Trophoblast cell (in vitro differentiated cells and primary cell): ENCODE results near the gene RET.

Source experiments
- DNase-seq, 2 donors: peaks; one replicate each; pipeline ENCODE4 v3.0.0-alpha.2; 2016
- H2AFZ ChIP-seq: 2 replicates; pipeline ENCODE4 v1.6.1; 2013; ENCODE audit warnings: low read length, moderate library complexity, mild to moderate bottlenecking; ENCODE audit not compliant: insufficient read depth, poor library complexity
- H2AK5ac ChIP-seq: 2 replicates; pipeline ENCODE4 v1.6.1; 2013; ENCODE audit warnings: mild to moderate bottlenecking, low read length
- H2BK120ac ChIP-seq: 2 replicates; pipeline ENCODE4 v1.6.1; 2013; ENCODE audit warnings: low read length, mild to moderate bottlenecking, moderate library complexity; ENCODE audit not compliant: insufficient read depth, poor library complexity
- H2BK12ac ChIP-seq: 2 replicates; pipeline ENCODE4 v1.6.1; 2013; ENCODE audit warnings: mild to moderate bottlenecking, low read length, moderate library complexity
- H2BK5ac ChIP-seq: 2 replicates; pipeline ENCODE4 v1.6.1; 2013; ENCODE audit warnings: low read length, low read depth, moderate library complexity, mild to moderate bottlenecking; ENCODE audit not compliant: poor library complexity
- H3K14ac ChIP-seq: 2 replicates; pipeline ENCODE4 v1.6.1; 2013; ENCODE audit warnings: mild to moderate bottlenecking, low read length
- H3K18ac ChIP-seq: 2 replicates; pipeline ENCODE4 v1.6.1; 2013; ENCODE audit warnings: mild to moderate bottlenecking, low read length
- H3K23ac ChIP-seq: 2 replicates; pipeline ENCODE4 v1.6.1; 2013; ENCODE audit warnings: low read length
- H3K27ac ChIP-seq: 2 replicates; pipeline ENCODE4 v1.5.1; 2013; ENCODE audit warnings: low read depth, mild to moderate bottlenecking, inconsistent platforms, low read length, moderate library complexity
- H3K27me3 ChIP-seq: 2 replicates; pipeline ENCODE4 v1.6.1; 2013; ENCODE audit warnings: inconsistent platforms, mild to moderate bottlenecking, low read length, moderate library complexity; ENCODE audit not compliant: insufficient read depth
- H3K36me3 ChIP-seq, 2 experiments: 1 replicate in 1 of 2; 2 replicates in 1 of 2; pipeline ENCODE4 v1.6.1; 2013; ENCODE audit warnings: low read length in 2 of 2, mild to moderate bottlenecking in 2 of 2, moderate library complexity in 1 of 2; ENCODE audit not compliant: insufficient read depth in 2 of 2, control insufficient read depth in 1 of 2
- H3K4ac ChIP-seq: 2 replicates; pipeline ENCODE4 v1.6.1; 2013; ENCODE audit warnings: low read depth, mild to moderate bottlenecking, low read length, moderate library complexity
- H3K4me1 ChIP-seq, 2 experiments: 1 replicate in 1 of 2; 2 replicates in 1 of 2; pipeline ENCODE4 v1.6.1; 2013; ENCODE audit warnings: low read length in 2 of 2, mild to moderate bottlenecking in 2 of 2, moderate library complexity in 1 of 2; ENCODE audit not compliant: insufficient read depth in 2 of 2, control insufficient read depth in 1 of 2
- H3K4me2 ChIP-seq: 2 replicates; pipeline ENCODE4 v1.6.1; 2013; ENCODE audit warnings: inconsistent platforms, mild to moderate bottlenecking, low read length, moderate library complexity
- H3K4me3 ChIP-seq: 2 replicates; pipeline ENCODE4 v1.5.1; 2013; ENCODE audit warnings: mild to moderate bottlenecking, low read depth, low read length, inconsistent platforms
- H3K79me1 ChIP-seq: one replicate; pipeline ENCODE4 v1.6.1; 2013; ENCODE audit warnings: low read length
- H3K79me2 ChIP-seq: 2 replicates; pipeline ENCODE4 v1.6.1; 2013; ENCODE audit warnings: low read length, mild to moderate bottlenecking; ENCODE audit not compliant: control insufficient read depth, insufficient read depth, poor library complexity
- H3K9ac ChIP-seq: 2 replicates; pipeline ENCODE4 v1.6.1; 2013; ENCODE audit warnings: mild to moderate bottlenecking, low read length
- H3K9me3 ChIP-seq: 2 replicates; pipeline ENCODE4 v1.6.1; 2013; ENCODE audit warnings: low read depth, mild to moderate bottlenecking, control low read depth, inconsistent platforms, low read length; ENCODE audit not compliant: insufficient read depth
- H4K12ac ChIP-seq: 2 replicates; pipeline ENCODE4 v1.6.1; 2013; ENCODE audit warnings: low read depth, mild to moderate bottlenecking, low read length, moderate library complexity
- H4K8ac ChIP-seq: 2 replicates; pipeline ENCODE4 v1.6.1; 2013; ENCODE audit warnings: low read depth, mild to moderate bottlenecking, low read length, moderate library complexity
- H4K91ac ChIP-seq: one replicate; pipeline ENCODE4 v1.6.1; 2013; ENCODE audit warnings: low read depth, mild to moderate bottlenecking, low read length, moderate library complexity
- WGBS: extraction: QIAGEN DNeasy Blood & Tissue Kit; methylation state at CpG from one replicate; pipeline ENCODE4 v1.1.7; 2013; ENCODE audit warnings: missing lambda C conversion rate; ENCODE audit not compliant: insufficient read length, insufficient coverage; ENCODE audit errors: extremely low coverage; 5-methylcytosine and 5-hydroxymethylcytosine counted together

Gene RET

GRCh38 chr10:43135064-43135463 is 58.2 kb downstream of the RET start:
- Histone ChIP-seq H2AK5ac (no peak overlapping the region), H2AFZ (no peak overlapping the region), H4K8ac (no peak overlapping the region), H4K12ac (no peak overlapping the region), H2BK12ac (no peak overlapping the region), H3K4me3 (no peak overlapping the region), H3K27ac (no peak overlapping the region), H4K91ac (no peak overlapping the region), H3K9ac (no peak overlapping the region), H3K36me3 (no peaks in the 10 kb centered on the region), H3K27me3 (no peaks in the 10 kb centered on the region), H3K23ac (no peak overlapping the region), H3K4me1 (peaks cover 3 to 4% of the 10 kb centered on the region in 2 experiments), H2BK120ac (no peak overlapping the region), H3K4ac (no peak overlapping the region), H3K79me1 (peaks cover 10% of the 10 kb centered on the region), H3K14ac (no peak overlapping the region), H3K4me2 (no peak overlapping the region), H3K18ac (no peak overlapping the region), H3K9me3 (peaks cover 2% of the 10 kb centered on the region), H3K79me2 (peaks cover 10% of the 10 kb centered on the region), H2BK5ac (no peak overlapping the region)
- peak in 1 of 2 donors; percentile 74 for DNase-seq
- WGBS: no CpG with 5 or more reads among the region's 5 CpGs

- H2AK5ac ChIP-seq: no peak overlapping the region
- no peak overlapping the region for H4K12ac ChIP-seq
- no peak overlapping the region for H2BK12ac ChIP-seq
- no peak overlapping the region for H3K14ac ChIP-seq
- no peak overlapping the region for H3K18ac ChIP-seq
- H3K23ac ChIP-seq: no peak overlapping the region
- H4K8ac ChIP-seq: no peak overlapping the region
- peaks cover 2% of the 10 kb centered on the region for H3K9me3 ChIP-seq
- no peak overlapping the region for H3K4me3 ChIP-seq
- no peaks in the 10 kb centered on the region for H3K36me3 ChIP-seq
- no peak overlapping the region for H3K4me2 ChIP-seq
- no peak overlapping the region for H3K4ac ChIP-seq
- H2BK5ac ChIP-seq: no peak overlapping the region
- H4K91ac ChIP-seq: no peak overlapping the region
- DNase-seq: no peak
- H2BK120ac ChIP-seq: no peak overlapping the region
- no peak overlapping the region for H3K9ac ChIP-seq
- no peak overlapping the region for H2AFZ ChIP-seq
- peaks cover 3 to 4% of the 10 kb centered on the region in 2 experiments for H3K4me1 ChIP-seq
- H3K79me1 ChIP-seq: peaks cover 10% of the 10 kb centered on the region
- peaks cover 10% of the 10 kb centered on the region for H3K79me2 ChIP-seq
- H3K27me3 ChIP-seq: no peaks in the 10 kb centered on the region
- no CpG with 5 or more reads among the region's 2 CpGs for WGBS
- H3K27ac ChIP-seq: no peak overlapping the region
These were observed 58.8 kb downstream of the RET start for GRCh38 chr10:43135656-43136055.

GRCh38 chr10:43136432-43136831 is 59.6 kb downstream of the RET start:
- H3K4me1 ChIP-seq: peaks cover 3 to 4% of the 10 kb centered on the region in 2 experiments
- H3K18ac ChIP-seq: no peak overlapping the region
- DNase-seq: no peak
- no peak overlapping the region for H2AFZ ChIP-seq
- no peak overlapping the region for H4K91ac ChIP-seq
- H3K4me3 ChIP-seq: no peak overlapping the region
- H3K79me2 ChIP-seq: peaks cover 10% of the 10 kb centered on the region
- WGBS: no CpG with 5 or more reads among the region's 5 CpGs
- no peak overlapping the region for H4K12ac ChIP-seq
- H3K27ac ChIP-seq: no peak overlapping the region
- H3K4me2 ChIP-seq: no peak overlapping the region
- H3K9me3 ChIP-seq: no peaks in the 10 kb centered on the region
- no peaks in the 10 kb centered on the region for H3K27me3 ChIP-seq
- no peak overlapping the region for H3K23ac ChIP-seq
- H2AK5ac ChIP-seq: no peak overlapping the region
- no peak overlapping the region for H3K9ac ChIP-seq
- H2BK12ac ChIP-seq: no peak overlapping the region
- no peak overlapping the region for H3K4ac ChIP-seq
- H2BK120ac ChIP-seq: no peak overlapping the region
- H4K8ac ChIP-seq: no peak overlapping the region
- H3K36me3 ChIP-seq: no peaks in the 10 kb centered on the region
- peaks cover 10% of the 10 kb centered on the region for H3K79me1 ChIP-seq
- H2BK5ac ChIP-seq: no peak overlapping the region
- no peak overlapping the region for H3K14ac ChIP-seq

GRCh38 chr10:43136995-43137716 is 60.3 kb downstream of the RET start:
- no CpG with 5 or more reads among the region's 27 CpGs for WGBS
- peak overlapping the region; percentile 74 for H2BK5ac ChIP-seq

More at GRCh38 chr10:43136995-43137716, 60.3 kb downstream of the RET start:
- H3K27me3 ChIP-seq: no peaks in the 10 kb centered on the region
- H3K14ac ChIP-seq: peak overlapping the region; percentile 92
- peaks cover 10% of the 10 kb centered on the region for H3K79me2 ChIP-seq
- peaks cover 10% of the 10 kb centered on the region for H3K79me1 ChIP-seq
- peak overlapping the region; percentile 97 for H2AFZ ChIP-seq
- H2AK5ac ChIP-seq: peak overlapping the region; percentile 72
- H3K4me3 ChIP-seq: peak overlapping the region; percentile 87
- H3K4me2 ChIP-seq: peak overlapping the region; percentile 97
- H3K4ac ChIP-seq: peak overlapping the region; percentile 95
- no peak overlapping the region for H3K23ac ChIP-seq
- no peaks in the 10 kb centered on the region for H3K9me3 ChIP-seq
- peak overlapping the region; percentile 92 for H3K9ac ChIP-seq
- H2BK12ac ChIP-seq: no peak overlapping the region
- H4K8ac ChIP-seq: peak overlapping the region; percentile 99
- H3K27ac ChIP-seq: no peak overlapping the region
- peak overlapping the region; percentile 91 for H3K18ac ChIP-seq
- H4K91ac ChIP-seq: peak overlapping the region; percentile 95
- no peaks in the 10 kb centered on the region for H3K36me3 ChIP-seq
- peak overlapping the region; percentile 63 for H2BK120ac ChIP-seq
- H3K4me1 ChIP-seq: peaks cover 3 to 4% of the 10 kb centered on the region in 2 experiments
- DNase-seq: peak in 1 of 2 donors; percentile 29
- H4K12ac ChIP-seq: peak overlapping the region; percentile 100
